Measurements from ENCODE around the gene DDX17.

GRCh38 chr22:38467438-38467903 is 38.6 kb downstream of the DDX17 start:
- no peak for TF ChIP-seq ZFX (IDR thresholded peaks at IDR 0.05)
- TF ChIP-seq CTCF (conservative IDR thresholded peaks at IDR 0.05) = no peak
